Nephron (organoid): ENCODE measurements around the gene CBLN3.

Experiments used
- H3K27ac Mint-ChIP-seq, 3 experiments: 2 replicates each; pipeline ENCODE4 v1.8.0; 2020; ENCODE audit warnings: mixed read lengths in 3 of 3, mild to moderate bottlenecking in 2 of 3, moderate library complexity in 1 of 3
- H3K27me3 Mint-ChIP-seq: 2 replicates; pipeline ENCODE4 v1.8.0; 2021; ENCODE audit warnings: low read depth, mild to moderate bottlenecking, moderate library complexity, mixed read lengths
- H3K36me3 Mint-ChIP-seq: 2 replicates; pipeline ENCODE4 v1.8.0; 2020; ENCODE audit warnings: low read depth, mixed read lengths
- H3K4me1 Mint-ChIP-seq: 2 replicates; pipeline ENCODE4 v1.8.0; 2020; ENCODE audit warnings: mixed read lengths
- H3K4me3 Mint-ChIP-seq, 3 experiments: 2 replicates each; pipeline ENCODE4 v1.8.0; 2020; ENCODE audit warnings: mild to moderate bottlenecking in 3 of 3, mixed read lengths in 3 of 3, moderate library complexity in 2 of 3
- H3K9me3 Mint-ChIP-seq: 2 replicates; pipeline ENCODE4 v1.8.0; 2020; ENCODE audit warnings: mixed read lengths
- TF ChIP-seq, protein P1 (sequence below), 3 experiments: fragments of 200-600 bp; sonication (generic); IDR thresholded peaks; one replicate each; pipeline ENCODE4 v1.5.0; 2021; ENCODE audit warnings: antibody characterized with exemption in 3 of 3; ENCODE audit not compliant: unreplicated experiment in 3 of 3

Gene CBLN3

GRCh38 chr14:24422694-24423601, 6.5 kb downstream of the CBLN3 start:
- no peaks in the 10 kb centered on the region for H3K36me3 Mint-ChIP-seq
- no peak overlapping the region for H3K27ac Mint-ChIP-seq
- H3K4me3 Mint-ChIP-seq: no peak overlapping the region
- TF ChIP-seq, protein P1, sequence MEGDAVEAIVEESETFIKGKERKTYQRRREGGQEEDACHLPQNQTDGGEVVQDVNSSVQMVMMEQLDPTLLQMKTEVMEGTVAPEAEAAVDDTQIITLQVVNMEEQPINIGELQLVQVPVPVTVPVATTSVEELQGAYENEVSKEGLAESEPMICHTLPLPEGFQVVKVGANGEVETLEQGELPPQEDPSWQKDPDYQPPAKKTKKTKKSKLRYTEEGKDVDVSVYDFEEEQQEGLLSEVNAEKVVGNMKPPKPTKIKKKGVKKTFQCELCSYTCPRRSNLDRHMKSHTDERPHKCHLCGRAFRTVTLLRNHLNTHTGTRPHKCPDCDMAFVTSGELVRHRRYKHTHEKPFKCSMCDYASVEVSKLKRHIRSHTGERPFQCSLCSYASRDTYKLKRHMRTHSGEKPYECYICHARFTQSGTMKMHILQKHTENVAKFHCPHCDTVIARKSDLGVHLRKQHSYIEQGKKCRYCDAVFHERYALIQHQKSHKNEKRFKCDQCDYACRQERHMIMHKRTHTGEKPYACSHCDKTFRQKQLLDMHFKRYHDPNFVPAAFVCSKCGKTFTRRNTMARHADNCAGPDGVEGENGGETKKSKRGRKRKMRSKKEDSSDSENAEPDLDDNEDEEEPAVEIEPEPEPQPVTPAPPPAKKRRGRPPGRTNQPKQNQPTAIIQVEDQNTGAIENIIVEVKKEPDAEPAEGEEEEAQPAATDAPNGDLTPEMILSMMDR (IDR thresholded peaks at IDR 0.05; ENCODE audit: unreplicated experiment in 3 of 3): no peak
- H3K27me3 Mint-ChIP-seq: peaks cover 6% of the 10 kb centered on the region
- H3K9me3 Mint-ChIP-seq: no peaks in the 10 kb centered on the region
- peaks cover 13% of the 10 kb centered on the region for H3K4me1 Mint-ChIP-seq

DNA sequence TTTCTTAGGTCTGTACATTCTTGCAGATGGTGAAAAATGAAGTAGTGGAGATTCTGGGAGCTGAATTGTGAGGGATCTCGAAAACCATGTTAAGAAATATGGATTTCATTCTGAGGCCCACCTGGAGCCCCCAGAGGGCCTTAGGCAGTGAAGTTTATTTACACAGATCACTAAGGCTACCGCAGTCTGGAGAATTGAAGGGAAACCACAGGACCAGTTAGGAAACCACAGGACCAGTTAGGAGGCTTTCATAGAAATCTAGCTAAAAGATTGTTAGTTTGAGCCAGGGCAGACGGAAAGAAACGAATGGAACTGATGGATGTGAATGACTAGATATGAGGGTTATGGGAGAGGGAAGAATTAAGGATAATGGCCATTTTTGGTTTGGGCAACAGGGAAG, 7.2 kb downstream of the CBLN3 start:
- TF ChIP-seq, protein P1 (IDR thresholded peaks at IDR 0.05; ENCODE audit: unreplicated experiment in 3 of 3): no peak

DNA sequence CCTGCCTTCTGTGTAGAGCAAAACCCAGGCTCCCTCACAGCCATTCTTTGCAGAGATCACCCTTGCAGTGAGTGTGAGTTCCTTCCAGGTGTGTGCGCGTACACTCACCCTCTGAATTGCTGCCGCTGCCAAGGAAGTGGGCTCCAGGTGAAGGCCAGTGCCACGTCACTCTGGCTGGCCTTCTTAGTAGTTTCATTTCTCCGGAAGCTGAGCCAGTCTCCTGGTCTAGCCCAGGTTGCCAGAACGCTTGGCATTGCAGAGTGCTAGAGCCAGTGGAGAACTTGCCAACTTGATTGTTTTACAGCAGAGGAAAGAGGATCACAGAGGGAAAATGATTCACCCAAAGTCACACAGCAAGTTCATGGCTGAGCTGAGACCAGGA, 11.0 kb downstream of the CBLN3 start:
- Mint-ChIP-seq H3K27me3 (peaks cover 3% of the 10 kb centered on the region), H3K9me3 (no peaks in the 10 kb centered on the region), H3K36me3 (peaks cover 25% of the 10 kb centered on the region), H3K4me3 (no peak overlapping the region), H3K4me1 (no peaks in the 10 kb centered on the region), H3K27ac (no peak overlapping the region)
- TF ChIP-seq, protein P1 (IDR thresholded peaks at IDR 0.05; ENCODE audit: unreplicated experiment in 3 of 3): no peak

More for the DNA sequence above, 7.2 kb downstream of the CBLN3 start:
- Mint-ChIP-seq H3K9me3 (no peaks in the 10 kb centered on the region), H3K4me3 (no peak overlapping the region), H3K4me1 (peaks cover 13% of the 10 kb centered on the region), H3K36me3 (no peaks in the 10 kb centered on the region), H3K27ac (no peak overlapping the region), H3K27me3 (peaks cover 6% of the 10 kb centered on the region)

DNA sequence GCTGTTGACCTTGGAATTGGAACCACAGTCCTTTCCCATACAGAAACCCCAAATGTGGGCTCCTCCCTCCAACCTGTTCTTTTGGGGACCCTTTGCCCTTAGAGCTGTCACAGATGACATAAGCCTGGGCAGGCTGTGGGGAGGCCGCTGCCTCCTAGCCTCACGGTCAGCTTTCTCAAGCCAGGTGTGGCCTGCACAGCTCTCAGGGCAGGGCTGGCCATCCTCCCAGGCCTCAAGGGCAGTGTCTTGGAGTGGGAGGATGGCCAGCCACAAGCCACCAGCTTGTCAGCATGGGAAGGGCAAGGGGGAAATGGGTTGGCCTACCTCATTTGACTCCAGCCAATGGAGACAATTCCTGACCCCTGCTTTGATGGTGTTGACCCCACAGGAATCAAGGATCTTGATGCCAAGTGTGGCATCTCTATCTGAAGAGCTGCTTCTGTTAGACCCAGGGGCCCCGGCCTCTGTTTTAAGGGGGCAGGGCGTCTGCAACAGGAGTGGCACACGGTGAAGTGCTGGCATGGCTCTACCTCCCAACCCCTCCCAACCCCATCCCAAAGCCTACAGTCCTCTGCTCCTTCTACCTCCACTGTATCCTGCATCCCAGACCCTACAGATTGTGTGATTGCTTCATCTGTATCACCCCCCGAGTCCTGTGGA, 11.5 kb downstream of the CBLN3 start:
- Mint-ChIP-seq H3K27ac (no peak overlapping the region), H3K36me3 (peaks cover 30% of the 10 kb centered on the region), H3K4me3 (no peak overlapping the region), H3K9me3 (no peaks in the 10 kb centered on the region), H3K27me3 (peaks cover 3% of the 10 kb centered on the region), H3K4me1 (no peaks in the 10 kb centered on the region)
- TF ChIP-seq, protein P1 (IDR thresholded peaks at IDR 0.05; ENCODE audit: unreplicated experiment in 3 of 3): no peak

DNA sequence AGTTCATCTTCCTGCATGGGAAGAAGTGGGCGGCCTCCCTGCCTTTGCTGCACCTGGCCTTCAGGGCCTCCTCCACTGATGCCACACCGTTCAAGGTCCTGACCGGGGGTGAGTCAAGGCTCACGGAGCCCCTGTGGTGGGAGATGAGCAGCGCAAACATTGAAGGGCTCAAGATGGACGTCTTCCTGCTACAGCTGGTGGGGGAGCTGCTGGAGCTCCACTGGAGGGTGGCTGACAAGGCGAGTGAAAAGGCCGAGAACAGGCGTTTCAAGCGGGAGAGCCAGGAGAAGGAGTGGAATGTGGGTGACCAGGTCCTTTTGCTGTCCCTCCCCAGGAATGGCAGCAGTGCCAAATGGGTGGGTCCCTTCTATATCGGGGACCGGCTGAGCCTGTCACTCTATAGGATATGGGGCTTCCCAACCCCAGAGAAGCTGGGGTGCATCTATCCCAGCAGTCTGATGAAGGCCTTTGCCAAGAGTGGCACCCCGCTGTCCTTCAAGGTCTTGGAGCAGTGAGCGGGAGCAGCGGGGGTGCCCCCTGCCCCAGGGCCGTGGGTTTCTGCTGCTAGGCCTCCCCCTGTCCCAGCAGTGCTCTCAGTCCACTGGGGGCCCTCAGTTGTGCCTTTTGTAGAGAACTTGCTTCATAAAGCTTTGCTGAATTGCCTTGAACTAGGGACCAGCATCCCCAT, 12.4 kb downstream of the CBLN3 start:
- Mint-ChIP-seq H3K9me3 (no peaks in the 10 kb centered on the region), H3K27me3 (peaks cover 3% of the 10 kb centered on the region), H3K4me3 (no peak overlapping the region), H3K4me1 (no peaks in the 10 kb centered on the region), H3K36me3 (peaks cover 39% of the 10 kb centered on the region), H3K27ac (peak overlapping the region in 1 of 3 experiments; percentile 43)
- TF ChIP-seq, protein P1 (IDR thresholded peaks at IDR 0.05; ENCODE audit: unreplicated experiment in 3 of 3): no peak
